Epidermal melanocyte (primary cell): ENCODE data around the gene IZUMO4.
A peak's percentile ranks its signal among the peaks of the same experiment; 100 is the strongest.

ENCODE experiments used
- DNase-seq: peaks from one replicate; pipeline ENCODE4 v3.0.0; 2011; ENCODE audit warnings: low spot score; ENCODE audit not compliant: insufficient read length

Gene IZUMO4, protein sequence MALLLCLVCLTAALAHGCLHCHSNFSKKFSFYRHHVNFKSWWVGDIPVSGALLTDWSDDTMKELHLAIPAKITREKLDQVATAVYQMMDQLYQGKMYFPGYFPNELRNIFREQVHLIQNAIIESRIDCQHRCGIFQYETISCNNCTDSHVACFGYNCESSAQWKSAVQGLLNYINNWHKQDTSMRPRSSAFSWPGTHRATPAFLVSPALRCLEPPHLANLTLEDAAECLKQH

DNA sequence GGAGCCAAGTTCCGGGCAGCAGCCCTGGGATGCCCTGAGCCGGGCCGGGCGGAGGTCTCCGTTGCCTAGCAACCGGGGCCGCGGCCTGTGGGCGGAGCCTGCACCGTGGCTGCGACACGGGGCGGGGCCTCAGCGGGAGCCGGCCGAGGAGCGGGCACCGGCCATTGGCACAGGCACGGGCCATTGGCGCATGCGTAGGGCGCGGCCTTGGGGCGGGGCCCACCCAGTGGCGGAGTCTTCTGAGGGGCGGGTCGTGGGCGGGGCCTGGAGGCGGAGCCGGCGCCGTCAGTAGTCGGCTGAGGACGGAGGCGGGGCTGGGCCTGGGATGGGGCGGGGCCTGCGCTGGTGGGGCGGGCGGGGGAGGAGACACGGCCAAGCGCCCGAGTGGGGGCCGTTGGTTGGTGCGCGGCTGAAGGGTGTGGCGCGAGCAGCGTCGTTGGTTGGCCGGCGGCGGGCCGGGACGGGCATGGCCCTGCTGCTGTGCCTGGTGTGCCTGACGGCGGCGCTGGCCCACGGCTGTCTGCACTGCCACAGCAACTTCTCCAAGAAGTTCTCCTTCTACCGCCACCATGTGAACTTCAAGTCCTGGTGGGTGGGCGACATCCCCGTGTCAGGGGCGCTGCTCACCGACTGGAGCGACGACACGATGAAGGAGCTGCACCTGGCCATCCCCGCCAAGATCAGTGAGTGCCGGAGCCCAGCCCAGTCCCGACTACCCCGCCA is at the start of gene IZUMO4:
Gene IZUMO4, plus strand, starts transcription at position 436 of the 723 bp plus-strand sequence. Its CDS starts 31 bp downstream, at position 467.
- peak; percentile 98 for DNase-seq

DNA sequence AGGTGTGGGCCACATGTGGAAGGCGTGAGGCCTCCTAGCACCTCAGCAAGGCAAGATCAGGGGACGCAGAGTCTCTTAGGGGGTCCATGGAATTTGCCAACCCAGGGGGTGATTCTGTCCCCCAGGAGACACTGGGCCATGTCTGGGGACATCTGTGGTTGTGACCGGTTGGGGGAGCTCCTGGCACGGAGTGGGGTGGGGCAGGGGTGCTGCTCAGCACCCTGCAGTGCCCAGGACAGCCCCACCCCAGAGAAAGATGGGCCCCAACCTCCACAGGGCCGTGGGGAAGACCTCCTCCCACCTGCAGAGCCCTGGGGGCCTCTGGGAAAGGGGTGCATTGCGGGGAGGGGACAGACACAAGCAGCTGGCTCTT is 49.7 kb upstream of the IZUMO4 start:
- no peak for DNase-seq

DNA sequence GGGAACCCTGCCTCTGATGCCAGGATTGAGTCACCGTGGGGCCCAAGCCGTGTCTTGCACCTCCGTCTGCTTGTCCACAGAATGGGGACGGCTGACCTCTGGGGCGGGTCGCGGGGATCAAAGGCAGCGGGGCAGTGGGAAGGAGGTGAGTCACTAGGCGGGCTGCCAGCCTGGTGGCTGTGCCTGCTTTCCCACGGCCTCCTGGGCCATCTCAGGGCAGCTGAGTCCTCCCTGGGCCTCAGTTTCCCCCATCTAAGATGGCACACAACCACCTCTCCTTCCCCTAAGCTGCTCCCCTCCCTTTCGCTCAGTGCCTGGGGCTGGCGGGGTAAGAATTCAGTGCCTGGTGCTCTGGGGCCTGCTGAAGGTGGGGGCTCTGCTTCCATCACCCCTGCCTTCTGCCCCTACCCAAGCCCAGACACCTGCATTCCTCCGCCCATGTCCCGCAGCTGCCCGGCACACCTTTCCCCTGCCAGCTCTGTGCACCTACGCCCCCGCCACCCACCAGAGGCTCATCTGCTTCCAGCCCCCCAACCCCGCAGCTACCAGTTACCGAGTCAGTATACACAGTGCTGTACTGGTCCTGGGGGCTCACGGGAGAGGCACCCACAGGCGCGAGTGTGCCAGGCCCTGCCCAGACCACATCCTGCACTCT is 49.1 kb upstream of the IZUMO4 start:
- no peak for DNase-seq

DNA sequence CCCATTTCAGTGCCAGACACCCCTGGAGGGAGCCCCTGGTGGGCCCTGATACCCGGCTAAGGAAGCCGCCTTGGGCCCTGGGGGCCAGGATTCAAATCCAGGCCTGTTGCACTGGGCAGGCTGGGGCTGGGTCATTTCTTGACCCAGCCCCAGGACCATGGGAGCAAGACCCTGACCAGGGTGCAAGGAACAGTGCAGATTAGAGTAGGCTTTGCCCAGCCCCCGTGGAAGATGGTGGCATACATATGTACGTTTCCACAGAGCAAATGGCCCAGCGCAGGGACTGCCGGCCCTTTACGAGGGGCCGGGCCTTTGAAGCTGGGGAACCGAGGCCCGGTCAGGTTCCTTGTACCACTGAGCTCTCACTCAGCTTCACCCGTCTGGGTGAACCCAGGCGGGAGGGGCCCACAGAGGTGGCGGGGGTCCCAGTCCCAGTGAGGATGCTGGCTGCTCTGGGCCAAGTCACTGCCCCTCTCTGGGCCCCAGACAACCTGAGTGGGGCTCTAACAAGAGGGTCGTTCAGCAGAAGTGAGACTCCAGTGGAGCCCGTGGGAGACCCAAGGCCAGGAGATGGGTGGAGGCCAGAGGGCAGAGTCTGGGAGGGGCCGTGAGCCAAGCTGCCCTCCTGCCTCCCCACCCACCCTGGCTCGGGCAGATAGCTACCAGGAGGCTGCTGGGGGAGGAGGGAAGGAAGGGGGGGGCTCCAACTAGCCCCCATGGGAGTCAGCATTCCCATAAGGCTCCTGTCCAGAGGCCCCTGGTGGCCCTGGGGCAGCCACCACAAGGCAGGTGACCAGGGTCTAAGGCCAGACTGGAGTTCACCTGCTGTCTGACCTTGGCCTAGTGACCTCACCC is 48.4 kb upstream of the IZUMO4 start:
- DNase-seq, result no peak

DNA sequence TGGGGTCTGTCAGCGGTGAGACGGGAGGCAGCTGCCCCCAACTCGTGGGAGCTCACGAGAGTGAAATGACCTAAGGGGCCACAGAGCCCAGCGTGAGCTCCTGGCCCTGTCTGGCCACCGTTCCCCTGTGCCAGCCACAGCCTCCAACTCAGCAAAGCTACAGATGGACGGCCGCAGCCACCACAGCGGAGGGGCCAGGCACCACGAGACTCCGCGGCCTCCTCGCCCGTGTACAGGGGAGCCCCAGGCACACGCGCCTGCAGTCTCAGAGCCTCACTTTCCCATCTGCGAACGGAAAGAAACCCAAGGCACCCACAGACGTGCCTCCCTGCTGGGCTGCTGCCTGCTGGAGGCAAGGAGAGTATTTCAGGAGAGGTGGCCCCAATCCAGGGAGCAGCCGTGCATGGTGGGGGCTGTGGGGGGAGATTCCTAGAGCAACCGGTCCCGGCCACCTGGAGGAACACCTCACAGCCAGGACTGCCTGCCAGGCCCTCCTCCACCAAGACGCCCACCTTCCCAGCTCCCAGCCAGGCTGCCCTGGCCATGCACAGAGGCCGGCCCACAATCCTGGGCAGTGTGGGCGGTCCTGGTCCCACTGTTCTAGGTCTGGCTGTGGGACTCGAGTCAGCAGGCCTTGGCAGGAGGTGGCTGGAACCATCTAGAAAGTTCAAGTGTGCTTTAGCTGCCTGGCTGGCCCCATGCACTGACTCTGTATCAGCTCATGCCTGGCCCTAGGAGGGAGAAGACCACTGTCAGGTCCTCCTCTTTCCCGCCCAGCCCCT is 47.6 kb upstream of the IZUMO4 start:
- no peak for DNase-seq

DNA sequence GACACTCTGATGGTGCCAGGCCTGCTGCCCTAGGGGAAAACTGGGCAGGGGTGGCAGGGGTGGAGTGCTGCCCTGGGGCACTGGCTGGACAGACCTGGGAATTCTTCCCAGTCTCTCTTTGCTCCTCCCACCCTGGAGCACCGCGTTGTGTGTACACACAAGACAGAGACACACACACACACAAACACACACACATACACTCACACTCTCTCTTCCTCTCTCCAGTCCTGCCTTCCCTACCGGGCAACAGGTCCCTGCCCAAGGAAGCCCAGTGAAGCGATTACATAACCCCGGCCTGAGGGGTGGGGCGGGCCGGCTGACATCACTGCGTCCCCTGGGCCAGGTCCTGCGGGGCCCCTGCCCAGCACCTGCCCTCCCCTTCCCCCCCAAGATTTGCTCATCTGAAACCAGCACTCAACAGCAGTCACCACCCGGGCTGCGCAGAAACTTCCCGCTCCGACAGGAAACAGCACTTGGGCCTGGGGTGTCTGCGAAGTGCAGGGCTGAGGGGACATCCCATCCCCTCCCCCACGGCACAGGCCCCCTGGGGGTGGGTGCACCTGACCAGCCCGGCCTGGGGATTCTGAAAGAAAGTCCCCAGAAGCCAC is 46.9 kb upstream of the IZUMO4 start:
- DNase-seq, result no peak

DNA sequence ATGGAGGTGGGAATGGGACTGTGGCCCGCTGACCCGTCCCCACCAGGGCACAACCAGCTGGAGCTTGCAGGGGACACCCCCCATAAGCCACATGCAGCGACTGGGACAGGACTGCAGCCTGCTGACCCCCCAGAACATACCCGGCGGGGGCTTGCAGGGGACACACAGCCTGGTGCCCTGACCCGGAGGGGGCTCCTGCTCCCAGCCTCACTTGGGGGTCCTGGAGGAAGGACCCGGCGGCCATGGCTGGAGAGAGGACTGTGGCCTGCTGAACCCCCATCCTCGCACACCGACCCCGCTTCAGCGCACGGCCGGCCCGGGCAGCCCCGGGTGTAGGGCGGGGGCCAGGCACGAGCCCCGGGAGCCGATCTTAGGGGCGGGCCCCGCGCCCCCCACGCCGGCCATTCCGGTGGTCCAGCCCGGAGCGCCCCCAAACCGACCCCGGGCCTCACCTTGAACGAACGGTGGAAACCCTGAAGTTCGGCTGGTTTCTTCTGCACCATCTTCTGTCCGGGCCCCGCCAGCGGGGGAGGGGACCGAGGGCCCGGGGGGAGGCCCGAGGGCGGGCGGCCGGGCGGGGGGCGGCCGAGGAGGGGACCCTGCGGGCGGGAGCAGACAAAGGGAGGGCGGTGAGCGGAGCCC is 46.2 kb upstream of the IZUMO4 start:
- DNase-seq, result no peak

DNA sequence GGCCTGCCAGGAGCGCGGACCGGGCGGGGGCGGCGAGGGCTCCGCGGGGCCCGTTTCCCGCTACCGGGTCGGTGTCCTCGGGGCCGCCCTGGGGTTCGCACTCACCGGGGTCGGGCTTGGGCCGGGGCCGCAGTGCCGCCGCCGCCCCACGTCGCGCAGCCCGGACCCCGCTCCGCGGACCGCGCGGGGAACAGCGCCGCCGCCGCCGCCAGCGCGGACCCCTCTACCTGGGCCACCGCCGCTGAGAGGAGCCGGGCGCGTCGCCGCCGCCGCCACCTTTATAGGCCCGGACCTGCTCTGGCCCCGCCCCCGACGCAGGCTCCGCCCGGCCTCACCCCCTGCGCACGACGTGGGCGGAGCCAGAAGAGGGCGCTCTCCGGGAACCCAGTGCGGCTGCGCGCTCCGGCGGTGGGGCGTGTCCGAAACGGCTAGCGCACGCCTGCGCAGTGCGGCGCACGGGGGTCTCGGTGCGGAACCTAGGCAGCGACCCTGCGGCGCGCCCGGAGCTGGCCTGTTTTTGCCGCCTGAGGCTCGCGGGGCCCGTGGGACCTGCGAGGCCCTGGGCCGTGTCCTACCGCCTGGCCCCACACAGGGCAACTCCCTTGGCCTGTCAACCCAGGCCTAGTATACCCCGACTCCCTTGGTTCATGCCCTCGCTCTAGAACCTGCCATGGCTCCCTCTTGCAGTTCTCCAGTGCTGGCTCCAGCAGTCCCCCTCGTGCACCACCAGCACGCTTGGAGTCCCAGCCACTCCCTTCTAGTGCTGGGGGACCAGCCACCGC is 45.5 kb upstream of the IZUMO4 start, which contains the start of gene MKNK2:
Gene MKNK2, minus strand, starts transcription at position 254 of the 782 bp plus-strand sequence. CDS start 393 bp downstream, outside the sequence.
- DNase-seq, result peak; percentile 92

DNA sequence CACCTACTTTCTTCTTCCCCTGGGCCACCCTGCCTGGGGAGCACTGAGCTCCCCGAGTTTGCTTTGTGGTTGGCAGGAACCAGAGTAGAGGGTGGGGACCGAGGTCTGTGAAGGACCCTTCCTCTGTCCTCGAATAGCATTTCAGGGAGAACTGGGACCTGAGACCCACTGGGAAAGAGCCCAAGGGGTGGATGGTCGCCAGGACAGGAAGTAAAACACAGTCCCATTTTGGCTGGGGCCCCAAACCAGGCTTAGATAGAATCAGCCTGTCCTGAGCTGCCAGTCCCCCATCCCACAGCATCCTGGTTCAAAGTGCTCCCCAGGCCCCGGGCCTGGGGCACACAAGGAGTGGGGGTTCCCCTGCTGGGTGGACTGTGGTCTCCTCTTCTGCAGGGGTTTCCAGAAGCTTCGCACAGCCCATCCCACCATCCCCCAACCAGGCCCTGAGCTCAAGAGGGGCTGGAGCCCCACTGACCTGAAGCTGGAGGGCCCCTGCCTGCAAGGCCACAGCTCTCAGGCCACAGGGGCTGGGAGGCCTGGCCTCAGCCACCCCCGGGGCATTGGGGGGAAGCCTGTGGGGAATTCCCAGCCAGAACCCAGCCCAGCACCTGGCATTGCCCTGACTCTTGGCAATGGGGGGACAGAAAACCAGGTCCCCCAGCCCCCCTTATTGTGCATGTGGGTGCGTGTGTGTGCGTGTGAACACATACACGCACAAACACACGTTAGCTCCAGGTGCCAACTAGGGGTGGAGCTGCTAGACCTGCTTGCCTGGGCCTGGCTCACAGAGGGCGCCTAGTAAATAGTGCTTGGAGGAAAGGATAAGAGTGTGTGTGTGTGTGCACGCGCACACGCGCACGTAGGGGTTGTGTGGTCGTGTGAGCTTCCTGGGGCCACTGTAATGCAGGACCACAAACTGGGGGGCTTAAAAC is 44.7 kb upstream of the IZUMO4 start:
- DNase-seq, result no peak

DNA sequence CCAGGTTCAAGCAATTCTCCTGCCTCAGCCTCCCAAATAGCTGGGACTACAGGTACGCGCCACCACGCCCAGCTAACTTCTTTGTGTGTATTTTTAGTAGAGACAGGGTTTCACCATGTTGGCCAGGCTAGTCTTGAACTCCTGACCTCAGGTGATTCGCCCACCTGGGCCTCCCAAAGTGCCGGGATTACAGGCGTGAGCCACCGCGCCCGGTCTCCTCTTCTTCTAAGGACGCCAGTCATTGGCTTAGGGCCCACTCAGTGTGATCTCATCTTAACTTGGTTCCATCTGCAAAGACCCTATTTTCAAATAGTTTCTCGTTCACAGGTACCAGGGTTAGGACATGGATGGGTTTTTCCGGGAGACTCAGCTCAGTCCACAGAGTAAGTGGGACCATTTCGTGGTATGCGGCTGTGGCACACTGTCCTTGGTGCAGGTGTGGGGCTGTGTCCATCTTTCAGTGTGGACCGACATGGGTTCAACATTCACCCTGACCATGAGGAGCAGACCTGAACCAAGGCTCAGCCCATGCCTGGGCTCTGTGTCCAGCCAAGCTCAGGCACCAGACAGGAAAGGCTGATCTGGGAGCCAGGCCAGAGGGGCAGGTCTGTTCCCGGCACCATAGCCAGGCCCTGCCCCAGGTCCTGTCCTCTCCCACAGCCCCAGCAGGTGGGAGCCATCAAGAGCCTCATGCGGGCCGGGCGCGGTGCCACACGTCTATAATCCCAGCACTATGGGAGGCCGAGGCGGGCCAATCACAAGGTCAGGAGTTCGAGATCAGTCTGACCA is 42.9 kb upstream of the IZUMO4 start:
- DNase-seq, result no peak

DNA sequence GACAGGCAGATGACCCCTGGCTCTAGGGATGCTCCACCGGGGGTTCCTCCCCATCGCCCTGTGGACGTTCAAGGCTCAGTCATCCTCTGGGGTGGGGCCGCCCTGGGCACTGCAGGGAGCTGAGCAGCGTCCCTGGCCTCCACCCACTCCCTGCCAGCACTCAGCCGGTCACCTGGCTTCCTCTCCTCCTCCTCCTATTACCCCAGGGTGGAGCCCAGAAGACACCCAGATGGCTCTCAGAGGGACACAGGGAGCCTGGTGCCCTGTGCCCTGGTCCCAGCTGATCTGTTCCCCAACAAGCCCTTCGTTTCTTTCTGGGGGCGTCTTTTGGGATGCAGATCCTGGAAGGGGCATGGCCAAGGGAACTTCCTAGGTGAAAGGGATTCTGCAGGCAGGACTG is 42.0 kb upstream of the IZUMO4 start:
- DNase-seq, result no peak

DNA sequence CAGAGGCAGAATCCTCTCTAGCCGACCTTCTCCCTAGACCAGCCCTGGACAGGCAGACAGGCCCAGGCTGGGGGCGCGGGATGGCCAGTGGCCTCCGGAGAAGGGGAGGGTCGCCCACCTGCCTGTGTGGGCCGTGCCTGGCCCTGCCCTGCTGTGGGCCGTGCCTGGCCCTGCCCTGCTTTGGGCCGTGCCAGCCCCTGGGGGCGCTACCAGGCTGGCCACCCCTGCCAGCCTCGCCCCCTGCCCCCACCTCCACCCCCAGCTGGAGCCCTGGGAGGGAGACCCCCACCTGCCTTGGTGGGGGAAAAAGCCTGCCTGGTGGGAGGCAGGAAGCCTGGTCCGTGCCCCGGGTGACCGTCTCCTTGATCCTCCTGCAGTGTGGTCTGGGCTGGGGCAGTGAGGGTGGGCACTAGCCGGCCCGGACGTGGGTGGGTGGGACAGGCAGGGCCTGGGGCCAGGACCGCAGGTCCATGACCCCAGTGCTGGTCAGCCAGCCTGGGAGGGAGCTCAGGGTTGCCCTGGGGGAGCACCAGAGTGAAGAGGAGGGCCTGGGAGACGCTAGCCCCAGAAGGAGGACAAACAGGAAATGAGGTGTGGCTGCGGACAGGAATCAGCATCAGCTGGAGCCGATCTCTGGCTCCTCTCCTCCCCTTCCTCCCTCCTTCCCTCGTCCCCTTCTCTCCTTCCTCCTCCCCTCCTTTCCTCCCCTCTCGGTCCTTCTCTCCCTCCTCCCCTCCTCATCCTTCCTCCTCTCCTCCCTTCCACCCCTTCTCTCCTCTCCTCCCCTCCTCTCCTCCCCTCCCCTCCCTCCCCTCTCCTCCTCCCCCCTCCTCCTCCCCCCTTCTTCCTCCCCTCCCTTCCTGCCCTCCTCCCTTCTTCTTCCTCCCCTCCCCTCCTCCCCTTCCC is 40.5 kb upstream of the IZUMO4 start:
- DNase-seq, result no peak

DNA sequence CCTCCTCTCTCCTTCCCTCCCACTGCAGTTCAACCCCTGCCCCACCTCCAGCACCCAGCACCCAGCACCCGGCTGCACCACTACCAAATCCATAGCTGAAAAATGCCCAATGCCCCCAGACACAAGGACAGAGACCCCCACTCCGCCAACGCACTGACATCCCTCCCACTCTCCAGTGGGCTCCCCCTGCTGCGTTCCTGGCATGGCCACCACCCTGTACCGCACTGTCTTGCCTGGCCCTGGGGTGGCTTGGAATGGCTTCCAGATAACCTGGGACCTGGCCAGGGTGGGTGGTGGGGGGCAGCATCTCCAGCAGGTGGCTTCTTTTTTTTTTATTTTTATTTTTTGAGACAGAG is 39.9 kb upstream of the IZUMO4 start:
- DNase-seq, result no peak

DNA sequence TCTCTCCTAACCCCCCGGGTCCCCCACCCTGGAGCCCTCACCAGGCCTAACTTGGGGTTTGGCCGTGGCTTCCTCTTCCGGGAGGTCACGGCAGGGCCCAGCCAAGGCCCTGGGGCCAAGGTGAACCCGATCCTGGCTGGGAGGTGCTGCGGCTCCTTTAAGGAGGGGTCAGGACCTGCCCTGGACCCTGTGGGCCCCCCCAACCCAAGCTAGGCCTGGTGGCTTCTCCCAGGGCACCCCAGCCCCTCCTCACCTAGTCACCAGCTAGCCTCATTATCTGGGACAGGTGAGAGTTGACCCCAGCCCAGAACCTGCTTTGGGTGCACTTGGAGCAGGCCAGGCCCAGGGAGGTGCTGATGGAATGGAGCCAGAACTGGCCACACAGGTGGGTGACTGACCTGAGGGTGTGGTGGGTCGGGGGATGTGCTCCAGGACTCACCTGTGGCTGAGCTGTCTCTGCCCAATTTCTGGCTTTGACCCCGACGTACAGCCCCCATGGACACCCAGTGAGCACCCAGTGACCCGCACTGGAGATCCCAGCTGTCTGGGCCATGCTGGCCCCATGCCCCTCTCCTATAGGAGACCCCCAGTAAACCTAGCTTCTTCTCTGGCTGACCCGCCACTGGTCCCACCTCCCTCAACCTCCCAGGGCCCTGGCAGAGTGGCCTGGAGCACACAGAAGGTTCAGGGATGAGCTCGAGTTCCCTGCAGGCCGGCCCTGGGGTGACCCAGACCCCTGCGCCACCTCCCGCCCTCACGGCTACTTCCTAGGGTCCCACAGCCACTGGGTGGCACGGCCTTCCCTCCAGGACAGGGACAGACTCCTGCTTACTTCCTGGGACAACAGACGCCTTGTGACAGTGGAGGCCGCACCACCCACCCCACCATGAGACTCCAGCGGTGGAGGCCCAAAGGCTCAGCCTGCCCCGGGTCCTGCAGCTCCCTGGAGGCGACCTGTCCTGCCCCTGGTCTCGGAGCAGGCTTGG is 38.9 kb upstream of the IZUMO4 start:
- DNase-seq, result no peak
